Brain microvascular endothelial cell (primary cell): Measurements from ENCODE around the gene RAD9A.

Experiments used
- DNase-seq: peaks from one replicate; pipeline ENCODE4 v3.0.0-alpha.2; 2020
- H3K27ac ChIP-seq: fragments of 250-450 bp; sonication (Bioruptor Pico); 2 replicates; pipeline ENCODE4 v1.5.1; 2020; ENCODE audit warnings: mild to moderate bottlenecking, moderate library complexity
- H3K27me3 ChIP-seq: fragments of 250-450 bp; sonication (Bioruptor Pico); replicated peaks from 2 replicates; pipeline ENCODE4 v1.5.1; 2020; ENCODE audit warnings: mild to moderate bottlenecking
- H3K36me3 ChIP-seq: fragments of 250-450 bp; sonication (Bioruptor Pico); replicated peaks from 2 replicates; pipeline ENCODE4 v1.5.1; 2020; ENCODE audit warnings: mild to moderate bottlenecking
- H3K4me3 ChIP-seq: 2 replicates; pipeline ENCODE4 v1.5.1; 2011; ENCODE audit warnings: low read depth, mild to moderate bottlenecking, control low read depth, low read length, moderate library complexity
- in situ Hi-C: cut with HindIII; loops from 2 replicates; pipeline ENCODE4 v1.10.0; 2017; ENCODE audit warnings: low sequenced_read_pairs, low pct_ligation_motif_present
- TF ChIP-seq, protein P1 (sequence below): IDR thresholded peaks from 2 replicates; pipeline ENCODE4 v1.5.1; 2011; ENCODE audit warnings: low read depth, mild to moderate bottlenecking, moderate library complexity, low read length, control low read depth, inconsistent platforms; ENCODE audit errors: missing control alignments

Gene RAD9A

DNA sequence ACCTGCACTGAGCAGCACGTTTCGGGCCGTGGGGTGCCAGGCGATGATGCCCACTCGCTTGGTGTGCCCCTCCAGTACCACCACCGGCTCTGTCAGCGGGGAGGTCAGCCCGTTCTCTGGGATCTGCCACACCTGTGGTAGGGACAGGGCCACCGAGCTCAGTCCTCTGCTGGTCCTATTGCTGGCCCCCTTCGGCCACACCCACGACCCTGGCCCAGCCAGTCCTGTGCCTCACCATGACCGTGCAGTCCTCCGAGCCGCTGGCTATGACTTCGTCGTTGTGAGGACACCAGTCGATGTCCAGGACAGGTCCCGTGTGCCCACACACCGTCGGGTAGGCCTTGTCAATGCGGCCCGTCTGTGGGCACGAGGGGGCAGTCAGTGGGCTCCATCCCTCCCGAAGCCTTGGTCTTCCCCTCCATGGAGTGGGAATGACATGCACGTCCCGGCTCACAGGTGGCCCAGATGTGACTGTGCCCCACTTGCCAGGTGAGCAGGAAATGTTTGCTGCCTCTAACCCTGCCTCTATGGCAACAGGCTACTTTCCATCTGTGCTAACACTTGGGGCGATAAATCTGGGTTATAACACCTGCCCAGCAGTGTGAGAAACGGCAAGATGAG, 50.1 kb downstream of the RAD9A start:
- no peak overlapping the region for H3K27ac ChIP-seq
- TF ChIP-seq, protein P1, sequence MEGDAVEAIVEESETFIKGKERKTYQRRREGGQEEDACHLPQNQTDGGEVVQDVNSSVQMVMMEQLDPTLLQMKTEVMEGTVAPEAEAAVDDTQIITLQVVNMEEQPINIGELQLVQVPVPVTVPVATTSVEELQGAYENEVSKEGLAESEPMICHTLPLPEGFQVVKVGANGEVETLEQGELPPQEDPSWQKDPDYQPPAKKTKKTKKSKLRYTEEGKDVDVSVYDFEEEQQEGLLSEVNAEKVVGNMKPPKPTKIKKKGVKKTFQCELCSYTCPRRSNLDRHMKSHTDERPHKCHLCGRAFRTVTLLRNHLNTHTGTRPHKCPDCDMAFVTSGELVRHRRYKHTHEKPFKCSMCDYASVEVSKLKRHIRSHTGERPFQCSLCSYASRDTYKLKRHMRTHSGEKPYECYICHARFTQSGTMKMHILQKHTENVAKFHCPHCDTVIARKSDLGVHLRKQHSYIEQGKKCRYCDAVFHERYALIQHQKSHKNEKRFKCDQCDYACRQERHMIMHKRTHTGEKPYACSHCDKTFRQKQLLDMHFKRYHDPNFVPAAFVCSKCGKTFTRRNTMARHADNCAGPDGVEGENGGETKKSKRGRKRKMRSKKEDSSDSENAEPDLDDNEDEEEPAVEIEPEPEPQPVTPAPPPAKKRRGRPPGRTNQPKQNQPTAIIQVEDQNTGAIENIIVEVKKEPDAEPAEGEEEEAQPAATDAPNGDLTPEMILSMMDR = no peak
- DNase-seq = no peak
- H3K27me3 ChIP-seq = no peaks in the 10 kb centered on the region
- in situ Hi-C loops = no loop called here
- peaks cover 33% of the 10 kb centered on the region for H3K36me3 ChIP-seq
- H3K4me3 ChIP-seq = no peak overlapping the region

DNA sequence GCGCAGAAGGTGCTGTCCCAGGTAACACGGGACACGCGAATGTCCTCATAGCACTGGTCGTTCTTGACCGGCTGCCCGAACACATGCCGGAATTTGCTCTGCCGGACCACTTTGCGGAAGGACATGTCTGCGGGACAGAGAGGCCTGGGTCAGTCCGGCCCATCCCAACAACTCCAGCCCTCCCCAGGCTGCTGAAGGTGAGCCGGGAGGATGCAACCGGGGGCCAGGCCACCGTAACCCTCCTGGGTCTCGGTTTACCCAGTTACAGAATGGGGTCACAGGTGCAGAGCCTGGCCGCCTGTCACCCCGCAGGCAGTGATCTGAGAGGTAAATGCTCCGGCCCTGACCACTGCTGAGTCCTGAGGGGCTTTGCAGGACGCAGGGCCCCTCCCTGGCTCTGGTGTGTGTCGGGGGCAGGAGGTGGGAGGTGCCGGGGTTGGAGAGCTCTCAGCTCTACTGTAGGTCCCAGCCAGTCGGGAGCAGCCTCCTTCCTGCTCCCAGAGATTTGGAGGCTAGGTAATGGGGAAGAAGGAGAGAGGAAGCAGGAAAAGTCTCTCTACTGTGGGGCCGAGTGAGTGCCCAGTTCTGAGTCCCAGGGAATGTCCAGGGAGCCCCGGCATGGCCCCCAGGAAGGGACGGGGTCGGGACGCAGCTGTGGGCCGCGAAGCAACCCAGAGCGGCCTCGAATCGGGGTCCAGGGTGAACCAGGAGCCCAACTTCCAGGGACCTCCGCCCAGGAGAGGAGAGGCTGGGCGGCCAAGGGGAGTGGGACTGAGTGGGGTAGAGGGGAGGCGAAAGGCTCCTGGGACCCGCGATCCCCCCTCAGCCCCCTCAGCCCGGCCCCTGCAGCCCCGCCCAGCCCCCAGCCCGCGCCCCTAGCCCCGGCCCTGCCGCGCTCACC, 51.0 kb downstream of the RAD9A start:
- Histone ChIP-seq H3K36me3 (peaks cover 28% of the 10 kb centered on the region), H3K27me3 (no peaks in the 10 kb centered on the region), H3K27ac (no peak overlapping the region), H3K4me3 (peak overlapping the region; percentile 80)
- TF ChIP-seq, protein P1 = no peak
- DNase-seq = no peak
- in situ Hi-C loops = no loop called here

DNA sequence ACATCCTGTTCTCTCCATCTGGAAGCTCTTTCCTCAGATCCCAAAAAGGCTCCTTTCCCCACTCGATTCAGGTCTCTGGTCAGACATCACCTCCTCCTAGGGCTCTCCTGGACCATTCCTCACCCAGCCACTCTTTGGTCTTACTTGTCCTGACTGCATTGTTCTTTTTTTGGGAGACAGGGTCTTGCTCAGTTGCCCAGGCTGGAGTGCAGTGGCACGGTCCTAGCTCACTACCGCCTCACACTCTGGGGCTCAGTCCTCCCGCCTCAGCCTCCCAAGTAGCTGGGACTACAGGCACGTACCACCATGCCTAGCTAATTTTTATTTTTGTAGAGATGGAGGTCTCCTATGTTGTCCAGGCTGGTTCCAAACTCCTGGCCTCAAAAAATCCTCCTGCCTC, 53.7 kb downstream of the RAD9A start:
- no peak for DNase-seq
- H3K27ac ChIP-seq = no peak overlapping the region
- TF ChIP-seq, protein P1 = no peak
- H3K27me3 ChIP-seq = no peaks in the 10 kb centered on the region
- in situ Hi-C loops = no loop called here
- H3K36me3 ChIP-seq = peaks cover 5% of the 10 kb centered on the region
- H3K4me3 ChIP-seq = no peak overlapping the region
